Fibroblast of villous mesenchyme (primary cell): Measurements from ENCODE around the gene DYRK4. TPM values are rescaled to one million over a fixed set of nuclear protein-coding genes. Genes with fewer than 3 reads are reported as not detected.
A peak's percentile ranks its signal among the peaks of the same experiment; 100 is the strongest.

Experiments
- DNase-seq: peaks from one replicate; pipeline ENCODE4 v3.0.0-alpha.2; 2010; ENCODE audit warnings: low read depth
- H3K4me3 ChIP-seq: 2 replicates; pipeline ENCODE4 v1.5.1; 2011; ENCODE audit warnings: low read depth, mild to moderate bottlenecking, low read length
- CTCF ChIP-seq: IDR thresholded peaks from 2 replicates; pipeline ENCODE4 v1.5.1; 2012; ENCODE audit warnings: low read depth, mild to moderate bottlenecking, low read length; ENCODE audit not compliant: insufficient read depth
- total RNA-seq: library from RNA; depleted of rRNA; stranded (reverse); fragments of >200 nt; gene quantifications from 2 replicates; pipeline ENCODE4 v1.2.3, GENCODE V29; 2012

The DYRK4 gene
- total RNA-seq, 1 donor: 39.3 TPM

GRCh38 chr12:4643747-4644146, 81.7 kb downstream of the DYRK4 start:
- H3K4me3 ChIP-seq: no peak overlapping the region
- no peak for TF ChIP-seq CTCF
- DNase-seq: no peak

- H3K4me3 ChIP-seq: no peak overlapping the region
- TF ChIP-seq CTCF: no peak
- DNase-seq: no peak
Measured at GRCh38 chr12:4645023-4645422, 83.0 kb downstream of the DYRK4 start.

- TF ChIP-seq CTCF: no peak
- peak; percentile 31 for DNase-seq
- peak overlapping the region; percentile 76 for H3K4me3 ChIP-seq
Measured at GRCh38 chr12:4648104-4648500, 86.1 kb downstream of the DYRK4 start.

- peak; percentile 85 for DNase-seq
- TF ChIP-seq CTCF: no peak
- peak within 1 kb of the TSS; percentile 76 for H3K4me3 ChIP-seq
Measured at GRCh38 chr12:4648501-4649357, 86.7 kb downstream of the DYRK4 start, which contains the start of the genes AKAP3 and NDUFA9. Gene AKAP3 (minus strand): TSS chr12:4649051. CDS start chr12:4638196, 10,855 bp downstream. Gene NDUFA9 (plus strand): TSS chr12:4649114. CDS start chr12:4649127, 13 bp downstream.

- TF ChIP-seq CTCF: no peak
- no peak for DNase-seq
- peak overlapping the region; percentile 76 for H3K4me3 ChIP-seq
Measured at GRCh38 chr12:4649358-4649661, 87.3 kb downstream of the DYRK4 start.

- no peak for DNase-seq
- no peak for TF ChIP-seq CTCF
- H3K4me3 ChIP-seq: no peak overlapping the region
Measured at GRCh38 chr12:4653257-4653656, 91.2 kb downstream of the DYRK4 start.
